COLO668 (cell line): ENCODE results near the gene KRTAP5-6.

ENCODE experiments used
- DNase-seq: peaks from one replicate; lab custom pipeline; 2025; ENCODE audit not compliant: unreplicated experiment; lab: John Stamatoyannopoulos, UW

Gene KRTAP5-6, protein sequence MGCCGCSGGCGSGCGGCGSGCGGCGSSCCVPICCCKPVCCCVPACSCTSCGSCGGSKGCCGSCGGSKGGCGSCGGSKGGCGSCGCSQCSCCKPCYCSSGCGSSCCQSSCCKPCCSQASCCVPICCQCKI

DNA sequence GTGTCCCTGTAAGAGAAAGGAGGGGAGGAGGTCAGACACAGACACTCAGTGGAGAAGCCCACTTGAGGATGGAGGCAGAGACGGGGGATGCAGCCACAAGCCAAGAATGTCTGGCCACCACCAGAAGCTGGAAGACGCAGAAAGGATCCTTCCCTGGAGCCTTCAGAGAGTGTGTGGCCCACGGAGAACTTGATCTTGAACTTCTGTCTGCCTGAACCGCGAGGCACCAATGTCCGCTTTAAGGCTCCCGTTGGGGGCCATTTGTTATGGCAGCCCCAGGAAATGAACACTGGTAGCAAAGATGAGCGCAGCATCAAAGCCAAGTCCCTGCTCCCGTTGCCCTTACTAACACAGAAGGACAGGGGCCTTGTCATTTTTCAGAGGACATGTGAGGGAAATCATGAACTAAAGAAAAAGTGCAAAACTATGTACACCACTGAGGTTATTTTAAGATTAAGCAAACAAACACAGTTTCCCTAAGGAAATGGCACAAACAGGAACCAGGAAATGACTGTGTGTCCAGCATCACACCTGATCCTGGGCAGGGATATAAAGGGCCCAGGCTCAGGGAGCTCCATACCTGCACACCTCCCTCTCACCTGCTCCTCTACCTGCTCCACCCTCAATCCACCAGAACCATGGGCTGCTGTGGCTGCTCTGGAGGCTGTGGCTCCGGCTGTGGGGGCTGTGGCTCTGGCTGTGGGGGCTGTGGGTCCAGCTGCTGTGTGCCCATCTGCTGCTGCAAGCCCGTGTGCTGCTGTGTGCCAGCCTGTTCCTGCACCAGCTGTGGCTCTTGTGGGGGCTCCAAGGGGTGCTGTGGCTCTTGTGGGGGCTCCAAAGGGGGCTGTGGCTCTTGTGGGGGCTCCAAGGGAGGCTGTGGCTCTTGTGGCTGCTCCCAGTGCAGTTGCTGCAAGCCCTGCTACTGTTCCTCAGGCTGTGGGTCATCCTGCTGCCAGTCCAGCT lies at the start of gene KRTAP5-6:
Gene KRTAP5-6 (plus strand): TSS at position 588 of the 963 bp plus-strand sequence. CDS start 51 bp downstream, at position 639.
- DNase-seq: no peak

DNA sequence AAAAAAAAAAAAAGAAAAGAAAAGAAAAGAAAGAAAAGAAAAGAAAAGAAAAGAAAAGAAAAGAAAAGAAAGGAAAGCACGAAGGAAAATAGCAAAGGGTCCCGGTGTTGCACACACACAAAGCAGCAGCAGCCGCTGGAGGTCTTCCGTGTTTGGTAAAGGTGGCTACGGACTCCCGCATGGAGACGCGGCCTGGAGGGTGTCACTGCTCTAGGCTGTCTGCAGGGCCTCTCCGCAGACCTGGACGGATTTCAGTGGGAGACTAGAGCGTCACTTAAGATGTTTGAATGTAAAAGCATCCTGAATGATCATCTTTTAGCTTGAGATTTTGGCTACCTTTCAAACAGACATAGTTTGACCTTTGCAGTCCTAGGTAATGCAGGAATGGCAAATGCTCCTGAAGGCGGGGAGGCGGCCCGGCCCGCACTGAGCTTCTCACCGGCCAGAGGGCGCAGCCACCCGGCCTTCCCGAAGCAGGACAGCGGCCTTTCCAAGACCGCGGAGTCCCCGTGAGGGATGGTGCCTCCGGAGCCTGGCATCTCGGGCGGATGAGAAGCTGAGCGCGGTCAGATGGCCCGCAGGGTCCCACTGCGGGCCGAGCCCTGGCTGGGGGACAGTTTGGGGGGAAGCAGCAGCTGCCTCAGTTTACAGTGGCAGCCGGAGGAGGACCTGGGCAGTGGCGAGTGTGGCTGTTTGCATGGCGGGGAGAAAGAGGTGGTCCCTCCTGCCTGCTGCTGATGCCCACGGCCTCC lies 48.9 kb upstream of the KRTAP5-6 start:
- DNase-seq: no peak

DNA sequence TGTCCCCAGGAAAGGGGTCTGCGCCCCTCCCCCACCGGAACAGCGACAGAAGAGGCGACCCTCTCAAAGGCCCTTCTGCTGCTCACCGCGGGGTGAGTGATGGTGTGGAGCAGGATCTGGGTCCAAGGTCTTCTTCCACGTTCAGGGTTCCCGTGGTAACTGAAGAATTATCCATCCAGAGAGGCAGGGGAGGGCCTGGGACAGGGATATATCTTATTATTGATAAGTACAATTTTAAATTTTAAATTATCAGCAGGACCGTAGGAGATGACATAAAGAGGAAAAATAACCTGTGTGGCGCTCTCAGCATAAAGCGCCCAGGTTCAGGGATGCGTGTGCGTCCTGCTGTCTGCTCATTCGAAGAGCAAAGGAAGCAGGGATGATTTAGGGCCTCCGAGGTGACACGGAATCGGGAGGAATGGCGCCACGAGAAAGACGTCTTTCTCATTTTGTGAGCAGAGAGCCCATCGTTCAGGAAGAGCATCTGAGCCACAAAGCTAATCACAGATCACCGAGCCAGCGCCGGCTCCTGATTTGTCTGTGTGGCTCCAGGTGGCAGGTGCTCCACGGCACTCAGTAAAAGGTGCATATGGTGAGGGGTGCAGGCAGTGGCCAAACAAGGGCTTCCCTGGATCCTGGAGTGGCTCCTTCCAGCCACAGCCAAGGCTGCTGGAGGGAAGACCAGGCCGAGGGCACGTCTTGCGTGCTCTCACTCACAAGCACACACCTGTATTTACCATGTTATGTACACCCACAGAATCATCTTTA lies 48.2 kb upstream of the KRTAP5-6 start:
- DNase-seq: no peak

DNA sequence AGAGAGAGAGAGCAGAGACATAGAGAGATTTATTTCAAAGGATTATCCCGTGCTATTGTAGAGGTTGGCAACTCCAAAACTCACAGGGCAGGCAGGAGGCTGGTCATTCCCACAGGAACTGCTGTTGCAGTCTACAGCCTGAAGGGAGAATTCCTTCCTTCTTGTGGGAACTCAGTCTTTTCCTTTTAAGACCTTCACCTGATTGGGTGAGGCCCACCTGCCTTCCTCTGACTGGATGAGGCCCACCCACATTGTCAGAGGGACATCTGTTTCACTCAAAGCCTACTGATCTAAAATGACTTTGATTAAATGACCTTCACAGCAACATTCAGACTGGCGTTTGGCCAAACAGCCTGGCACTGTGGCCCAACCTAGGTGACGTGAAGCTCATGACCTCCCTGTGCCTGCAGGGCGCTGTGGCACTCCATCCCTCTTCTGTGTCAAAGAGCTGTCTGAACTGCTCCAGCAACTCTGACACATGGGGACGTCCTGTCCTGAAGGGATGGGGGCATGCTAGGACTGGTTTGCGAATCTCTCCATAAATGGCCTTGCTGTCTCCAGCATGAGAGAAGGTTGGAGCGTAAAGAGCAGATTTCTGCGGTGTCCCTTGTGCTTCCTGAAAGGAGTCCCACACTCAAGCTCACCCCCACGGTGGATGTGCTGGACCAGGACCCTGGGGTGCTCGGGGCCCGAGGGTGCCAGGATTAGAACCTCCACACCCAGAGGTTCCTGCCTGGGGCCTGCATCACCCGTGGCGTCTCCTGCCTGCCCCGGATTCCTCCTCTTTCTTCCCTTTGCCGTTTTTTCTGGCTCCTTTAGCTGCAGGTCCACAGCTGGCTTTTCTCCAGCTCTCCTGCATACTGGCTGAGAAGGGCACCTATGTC lies 46.7 kb upstream of the KRTAP5-6 start:
- no peak for DNase-seq

DNA sequence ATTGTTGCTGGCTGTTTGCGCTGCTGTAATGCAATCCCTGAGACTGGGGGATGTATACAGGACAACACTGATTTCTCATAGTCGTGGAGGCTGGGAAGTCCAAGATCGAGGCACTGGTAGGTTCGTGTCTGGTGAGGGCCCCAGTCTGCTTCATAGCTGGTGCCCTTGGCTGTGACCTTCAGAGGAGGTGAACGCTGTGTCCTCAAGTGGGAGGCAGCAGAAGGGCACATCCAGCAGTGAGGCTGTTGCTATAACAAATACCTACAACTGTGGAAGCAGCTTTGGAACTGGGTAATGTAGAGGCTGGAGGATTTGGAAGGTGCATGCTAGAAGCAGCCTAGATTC lies 46.1 kb upstream of the KRTAP5-6 start:
- no peak for DNase-seq

DNA sequence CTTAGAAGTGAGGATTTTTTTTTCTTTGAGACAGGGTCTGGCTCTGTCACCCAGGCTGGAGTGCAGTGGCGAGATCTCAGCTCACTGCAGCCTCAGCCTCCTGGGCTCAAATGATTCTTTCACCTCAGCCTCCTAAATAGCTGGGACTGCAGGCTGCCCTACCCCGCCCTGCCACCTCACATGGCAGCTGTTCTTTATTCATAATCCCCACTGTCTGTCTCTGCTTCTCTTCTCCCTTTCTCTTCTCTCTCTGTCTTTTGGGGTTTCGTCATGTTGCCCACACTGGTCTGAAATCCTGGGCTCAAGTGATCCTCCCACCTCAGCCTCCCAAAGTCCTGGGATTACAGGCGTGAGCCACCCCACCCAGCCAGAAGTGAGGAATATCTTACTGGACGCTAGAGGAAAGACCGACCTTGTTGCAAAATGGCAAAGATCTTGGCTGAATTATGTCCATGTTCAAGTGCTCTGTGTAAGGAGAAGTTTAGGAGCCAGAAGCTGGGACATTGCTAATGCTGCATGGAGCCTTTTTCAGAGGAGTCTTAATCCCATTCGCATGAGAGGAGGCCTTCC lies 45.5 kb upstream of the KRTAP5-6 start:
- DNase-seq: no peak

DNA sequence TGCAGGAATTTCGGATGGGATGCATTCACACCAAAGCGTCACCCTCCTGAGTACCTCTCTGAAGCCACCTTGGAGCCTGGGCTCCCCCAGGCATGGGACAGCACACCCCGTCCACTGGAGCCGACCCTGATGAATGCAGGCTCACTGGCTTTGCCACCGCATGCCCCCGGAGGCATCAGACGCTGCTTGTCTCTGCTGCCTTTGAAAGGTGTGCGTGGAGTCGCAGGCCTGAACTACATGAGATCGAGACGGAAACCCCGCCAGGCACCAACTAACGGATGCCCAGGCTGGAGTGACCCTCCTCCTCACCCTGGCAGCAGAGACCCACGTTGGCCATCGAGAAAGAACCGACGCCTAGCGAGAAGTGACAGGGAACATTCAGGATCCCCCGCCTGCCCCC lies 45.0 kb upstream of the KRTAP5-6 start:
- DNase-seq: no peak

DNA sequence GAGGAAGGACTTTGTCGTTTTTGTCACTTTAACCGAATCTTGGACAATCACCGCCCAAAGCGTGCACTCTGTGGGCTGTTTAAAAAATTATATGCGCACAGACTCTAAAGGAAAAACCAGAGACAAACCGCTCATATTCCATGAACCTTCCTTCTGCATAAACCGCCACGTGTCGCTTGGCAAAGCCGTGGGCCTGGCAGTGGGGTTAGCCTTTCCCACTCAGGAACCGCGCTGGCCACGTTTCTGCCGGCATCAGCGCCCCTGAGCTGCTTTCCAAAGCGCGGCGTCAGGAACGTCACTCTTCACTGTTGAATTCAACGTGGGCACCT lies 44.6 kb upstream of the KRTAP5-6 start:
- DNase-seq: no peak

DNA sequence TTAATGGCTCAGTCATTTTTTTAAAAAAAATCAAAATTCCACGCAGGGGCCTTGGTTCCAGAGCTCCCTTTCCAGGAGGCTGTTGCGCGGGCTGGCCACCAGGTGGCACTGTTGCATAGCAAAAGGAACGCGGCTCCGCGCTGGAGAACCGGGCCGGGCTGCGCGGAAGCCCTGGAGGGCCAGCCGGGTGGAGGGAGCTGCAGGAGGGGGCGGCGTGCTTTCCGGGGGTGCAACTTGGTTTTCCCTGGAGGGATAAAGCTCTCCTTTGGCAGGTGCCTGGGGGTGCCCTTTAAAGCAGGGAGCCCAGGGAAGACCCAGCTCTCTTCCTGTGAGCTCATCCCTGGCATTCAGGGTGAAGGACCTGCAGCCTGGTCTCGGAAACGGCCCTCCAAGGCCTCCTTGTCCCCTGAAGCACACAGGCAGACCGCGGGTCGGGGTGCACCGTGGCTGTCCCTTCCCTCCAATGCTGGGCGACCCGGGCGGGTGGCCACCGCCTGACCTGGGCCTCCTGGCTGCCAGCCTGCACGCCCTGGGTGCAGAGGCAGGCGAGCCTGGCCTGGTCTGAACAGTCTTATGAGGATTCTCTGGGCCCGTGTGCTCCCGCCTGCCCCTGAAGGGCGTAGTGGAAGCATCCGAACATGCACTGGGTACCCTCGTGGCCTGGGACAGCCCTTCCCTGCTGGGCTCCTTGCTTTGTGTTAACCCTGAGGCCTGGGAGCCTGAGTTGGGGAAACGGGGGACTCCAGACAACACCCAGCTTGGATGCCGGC lies 44.0 kb upstream of the KRTAP5-6 start:
- peak; percentile 25 for DNase-seq

DNA sequence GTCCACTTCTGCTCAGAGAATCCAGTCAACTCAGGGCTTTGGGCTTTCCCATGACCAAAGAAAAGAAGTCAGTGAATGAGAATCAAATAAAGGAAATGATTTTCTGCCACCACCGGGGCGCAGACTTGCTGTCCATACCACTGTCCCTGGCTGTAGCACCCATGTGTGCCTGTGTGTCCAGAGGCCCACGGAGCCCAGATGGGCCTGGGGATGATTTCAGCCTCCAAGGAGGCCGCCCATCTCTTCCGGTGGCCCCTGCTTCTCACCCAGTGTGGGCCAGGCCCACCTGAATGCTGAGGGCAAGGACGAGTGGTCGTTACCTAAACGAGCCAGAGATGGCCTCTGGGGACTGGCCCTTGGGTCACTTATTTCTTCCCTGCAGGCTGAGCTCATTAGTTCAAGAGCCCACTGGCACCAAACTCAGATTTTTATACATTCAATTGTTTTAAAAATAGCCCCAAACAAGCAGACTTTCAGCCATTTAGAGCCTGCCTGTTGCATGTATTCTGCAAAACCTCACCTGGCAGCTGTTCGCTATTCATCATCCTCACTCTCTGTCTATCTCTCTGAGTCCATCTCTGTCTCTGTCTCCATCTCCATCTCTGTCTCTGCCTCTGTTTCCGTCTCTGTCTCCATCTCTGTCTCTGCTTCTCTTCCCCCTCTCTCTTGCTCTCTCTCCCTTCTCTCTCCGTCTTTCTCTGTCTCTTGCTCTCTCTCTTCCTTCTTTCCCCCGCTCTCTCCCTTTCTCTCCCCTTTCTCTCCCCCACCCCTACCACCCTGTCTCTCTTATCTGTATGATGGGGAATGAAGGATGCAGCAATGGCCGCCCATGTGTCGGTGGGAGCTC lies 43.2 kb upstream of the KRTAP5-6 start:
- DNase-seq: no peak

DNA sequence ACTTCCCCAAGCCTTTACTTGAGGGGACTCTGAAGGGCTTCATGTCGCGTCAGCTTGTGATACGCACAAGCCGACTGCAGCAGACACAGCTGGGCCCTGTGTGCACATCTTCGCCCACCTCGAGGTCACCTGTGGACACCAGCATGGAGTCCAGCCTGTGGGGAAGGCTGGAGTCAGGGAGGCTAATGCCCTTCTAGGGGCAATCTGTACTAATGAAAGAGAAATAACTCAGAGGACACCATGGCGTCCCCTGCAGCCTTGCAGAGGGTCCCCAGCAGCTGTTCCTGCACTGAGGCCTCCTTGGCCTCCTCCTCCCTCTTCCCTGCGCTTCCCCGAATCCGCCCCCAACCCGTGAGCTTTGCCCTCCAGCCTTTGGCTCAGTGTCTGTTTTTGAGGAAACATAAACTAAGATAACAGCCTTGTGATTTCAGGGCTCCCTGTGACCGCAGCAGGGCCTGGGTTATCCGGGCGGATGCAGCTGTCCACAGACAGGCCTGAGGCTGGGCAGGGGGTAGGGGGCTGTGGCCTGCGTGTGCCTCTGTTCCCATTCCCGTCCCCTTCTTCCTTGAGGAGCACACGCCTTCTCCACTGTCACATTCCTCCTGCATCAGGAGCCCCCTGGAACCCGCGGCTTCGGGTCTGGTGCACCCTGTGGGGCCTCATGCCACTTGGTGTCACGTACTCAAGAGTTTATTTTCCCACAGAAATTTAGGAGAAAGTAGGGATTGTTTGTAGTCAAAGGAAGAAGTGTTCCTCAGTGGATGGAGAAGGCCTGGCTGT lies 42.4 kb upstream of the KRTAP5-6 start:
- DNase-seq: no peak

DNA sequence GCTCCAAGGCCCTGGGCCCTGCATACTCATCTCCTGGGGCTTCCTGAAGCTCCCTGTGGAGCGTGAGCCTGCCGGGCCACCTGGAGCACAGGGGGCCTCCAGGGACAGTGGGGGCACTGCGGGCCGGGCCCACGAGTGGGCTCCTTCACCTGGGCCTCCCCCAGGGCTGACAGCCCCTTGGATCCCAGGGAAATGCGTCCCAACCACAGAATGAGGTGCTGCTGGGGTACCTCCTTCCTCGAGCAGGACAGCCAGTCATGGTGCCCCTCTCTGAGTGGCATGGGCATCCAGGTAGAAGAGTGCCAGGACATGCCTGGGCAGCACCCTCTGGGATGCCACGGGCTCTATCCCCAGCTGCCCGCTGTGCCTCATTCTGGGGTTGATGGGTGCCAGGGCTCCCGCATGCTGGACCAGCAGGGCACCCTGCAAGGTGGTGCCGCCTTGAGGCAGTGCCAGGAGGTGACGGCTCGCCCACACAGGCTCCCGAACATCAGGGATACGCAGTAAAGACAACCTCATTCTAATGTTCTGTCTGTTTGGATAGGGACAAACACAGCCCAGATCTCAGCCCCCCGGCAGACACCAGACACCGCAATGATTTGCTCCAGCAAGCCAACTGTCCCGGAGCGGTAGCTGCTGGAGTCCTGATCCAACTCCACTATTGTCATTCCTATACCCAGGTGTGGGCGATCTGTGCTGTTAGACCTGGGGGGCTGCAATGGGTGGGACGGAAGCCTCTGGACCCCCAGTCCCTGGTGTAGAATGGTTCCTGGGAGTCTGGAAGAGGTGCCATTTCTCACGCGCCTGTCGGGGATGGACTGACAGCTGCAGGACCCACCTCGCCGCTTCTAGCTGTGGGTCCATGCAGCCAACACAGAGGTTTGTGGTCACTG lies 41.6 kb upstream of the KRTAP5-6 start:
- DNase-seq: no peak

DNA sequence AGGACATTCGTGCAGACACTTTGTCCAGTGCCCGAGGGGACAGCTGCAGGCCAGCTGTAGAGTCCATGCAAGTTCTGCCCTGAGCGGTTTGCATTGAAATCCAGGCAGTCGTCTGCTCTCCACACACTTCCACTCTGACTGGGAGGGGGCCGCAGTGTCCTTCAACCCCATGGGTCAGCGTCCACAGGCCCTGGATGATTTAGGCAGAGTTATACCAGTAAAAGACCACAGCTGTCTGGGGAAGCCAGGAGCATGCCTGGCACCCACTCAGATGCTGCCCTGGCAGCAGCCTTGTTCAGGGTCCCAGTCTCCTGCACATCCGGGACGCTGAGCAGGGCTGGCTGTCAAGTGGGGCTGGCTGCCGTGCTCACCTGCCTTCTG lies 40.9 kb upstream of the KRTAP5-6 start:
- no peak for DNase-seq

DNA sequence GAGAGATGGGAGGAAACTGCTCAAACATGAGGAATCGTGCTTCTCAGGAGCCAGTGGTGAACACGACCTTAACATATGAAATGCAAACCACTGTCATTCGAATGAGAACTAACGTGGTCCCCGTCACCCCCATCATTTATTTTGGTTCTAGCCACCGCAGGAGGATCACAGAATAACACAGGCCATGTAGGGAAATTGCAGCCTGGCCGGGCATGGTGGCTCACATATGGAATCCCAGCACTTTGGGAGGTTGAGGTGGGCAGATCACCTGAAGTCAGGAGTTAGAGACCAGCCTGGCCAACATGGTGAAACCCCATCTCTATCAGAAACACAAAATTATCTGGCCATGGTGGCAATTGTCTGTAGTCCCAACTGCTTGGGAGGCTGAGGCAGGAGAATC lies 40.3 kb upstream of the KRTAP5-6 start:
- DNase-seq: no peak

DNA sequence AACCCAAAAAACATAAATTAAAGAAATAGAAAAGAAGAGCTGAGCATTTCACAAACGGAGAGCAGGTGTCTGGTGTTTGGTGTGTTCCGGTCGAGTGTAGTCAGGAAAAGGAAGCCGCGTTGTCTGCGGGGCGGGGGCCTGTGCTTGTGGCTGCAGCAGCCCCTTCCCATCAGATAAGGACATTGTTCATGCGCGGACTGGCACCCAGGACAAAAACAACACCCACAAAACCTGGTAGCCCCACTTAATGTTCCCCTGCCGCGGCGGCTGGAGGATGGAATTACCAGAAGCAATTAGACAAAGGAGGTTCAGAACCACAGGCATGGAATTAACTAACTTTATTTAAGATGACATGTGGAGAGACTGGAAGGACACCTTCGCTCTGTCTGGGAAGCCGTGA lies 37.5 kb upstream of the KRTAP5-6 start:
- no peak for DNase-seq

DNA sequence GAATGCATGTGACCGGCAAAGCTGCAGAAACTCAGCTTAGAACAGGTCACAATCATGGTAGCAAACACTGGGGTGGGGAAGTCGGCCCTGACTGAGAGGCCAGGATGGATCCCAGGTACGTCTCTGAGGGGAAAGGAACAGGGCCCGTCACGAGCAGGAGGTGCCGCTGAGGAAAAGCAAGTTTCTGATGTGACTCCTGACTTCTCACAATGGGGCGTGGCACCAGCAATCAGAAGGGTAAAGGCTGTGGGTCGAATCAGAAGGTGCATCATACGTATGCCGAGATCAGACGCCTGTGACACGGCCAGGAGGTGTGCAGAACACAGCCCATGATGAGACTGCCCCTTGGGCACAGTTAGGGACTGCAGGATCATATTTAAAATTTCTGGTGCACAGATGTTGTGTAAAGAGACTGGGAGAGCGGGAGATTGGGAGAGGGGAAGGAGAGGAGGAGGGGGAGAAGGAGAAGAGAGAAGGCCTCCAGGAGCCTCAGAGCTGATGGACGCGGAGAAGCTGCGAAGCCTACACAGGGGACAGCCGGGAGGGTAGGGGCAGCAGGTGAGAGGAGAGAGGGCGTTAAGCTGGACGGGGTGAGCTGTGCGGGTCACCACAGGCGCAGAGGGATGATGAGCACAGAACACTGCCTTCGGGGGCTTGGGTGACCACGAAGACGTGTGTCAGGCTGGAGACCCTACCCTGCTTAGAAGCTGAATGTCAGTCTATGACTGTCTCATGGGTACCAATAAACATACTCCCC lies 36.7 kb upstream of the KRTAP5-6 start:
- no peak for DNase-seq
